ENCODE data around the gene USP50.

GRCh38 chr15:50562735-50563640 is 16.5 kb upstream of the USP50 start:
- TF ChIP-seq CTCF (IDR thresholded peaks at IDR 0.05) (no peak), POLR2A (IDR thresholded peaks at IDR 0.05) (no peak), EP300 (IDR thresholded peaks at IDR 0.05) (no peak)

All from ovary (tissue), 3 donors.